Lower leg skin (tissue), 3 donors: ENCODE data around the gene NFIA.

ENCODE experiments used
- POLR2A ChIP-seq, 2 donors: fragments of 450-650 bp; IDR thresholded peaks; one replicate each; pipeline ENCODE4 v1.6.1; 2016 to 2017; ENCODE audit warnings: antibody characterized with exemption in 2 of 2, mild to moderate bottlenecking in 1 of 2, moderate library complexity in 1 of 2
- TF ChIP-seq, protein P1 (sequence below), 3 donors: fragments of 450-650 bp; IDR thresholded peaks; one replicate each; pipeline ENCODE4 v1.5.1; 2016; ENCODE audit warnings: antibody characterized with exemption in 3 of 3, mild to moderate bottlenecking in 3 of 3, moderate library complexity in 2 of 3

DNA sequence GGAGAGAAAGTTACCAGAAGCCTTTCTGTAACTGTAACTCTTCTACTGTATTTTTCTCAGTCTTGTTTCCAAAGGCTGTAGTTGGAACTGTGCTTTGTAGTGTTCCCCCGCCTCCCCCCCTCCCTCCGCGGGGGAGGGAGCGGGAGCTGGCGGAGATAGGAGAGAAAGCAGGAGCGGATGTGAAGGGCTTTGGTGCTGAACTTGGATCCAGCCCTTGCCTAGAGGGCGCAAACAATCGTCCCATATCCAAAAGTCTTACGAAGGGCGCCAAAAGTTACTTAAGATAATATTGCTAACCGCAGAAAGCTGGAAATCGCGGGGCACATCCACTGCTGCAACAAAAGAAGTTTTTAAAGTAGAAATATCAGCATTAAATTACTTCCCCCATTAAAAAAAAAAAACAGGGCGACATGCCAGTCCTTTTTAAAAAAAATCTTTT lies 2.4 kb upstream of the NFIA start:
- TF ChIP-seq, protein P1, sequence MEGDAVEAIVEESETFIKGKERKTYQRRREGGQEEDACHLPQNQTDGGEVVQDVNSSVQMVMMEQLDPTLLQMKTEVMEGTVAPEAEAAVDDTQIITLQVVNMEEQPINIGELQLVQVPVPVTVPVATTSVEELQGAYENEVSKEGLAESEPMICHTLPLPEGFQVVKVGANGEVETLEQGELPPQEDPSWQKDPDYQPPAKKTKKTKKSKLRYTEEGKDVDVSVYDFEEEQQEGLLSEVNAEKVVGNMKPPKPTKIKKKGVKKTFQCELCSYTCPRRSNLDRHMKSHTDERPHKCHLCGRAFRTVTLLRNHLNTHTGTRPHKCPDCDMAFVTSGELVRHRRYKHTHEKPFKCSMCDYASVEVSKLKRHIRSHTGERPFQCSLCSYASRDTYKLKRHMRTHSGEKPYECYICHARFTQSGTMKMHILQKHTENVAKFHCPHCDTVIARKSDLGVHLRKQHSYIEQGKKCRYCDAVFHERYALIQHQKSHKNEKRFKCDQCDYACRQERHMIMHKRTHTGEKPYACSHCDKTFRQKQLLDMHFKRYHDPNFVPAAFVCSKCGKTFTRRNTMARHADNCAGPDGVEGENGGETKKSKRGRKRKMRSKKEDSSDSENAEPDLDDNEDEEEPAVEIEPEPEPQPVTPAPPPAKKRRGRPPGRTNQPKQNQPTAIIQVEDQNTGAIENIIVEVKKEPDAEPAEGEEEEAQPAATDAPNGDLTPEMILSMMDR (IDR thresholded peaks at IDR 0.05), result no peak
- no peak for TF ChIP-seq POLR2A (IDR thresholded peaks at IDR 0.05)
